HepG2 (cell line): ENCODE measurements around the gene SLC27A2. TPM values are rescaled to one million over a fixed set of nuclear protein-coding genes. Genes with fewer than 3 reads are reported as not detected.
A peak's percentile ranks its signal among the peaks of the same experiment; 100 is the strongest.

Experiments
- ATAC-seq: fragments of 200-7000 bp; cut with Tn5 transposase; 3 replicates; pipeline ENCODE4 v1.9.1; 2020; ENCODE audit warnings: mild to moderate bottlenecking, moderate library complexity
- BruUV-seq: library from RNA; stranded (reverse); fragments of 400-500 nt; replicated peaks from 2 replicates; lab custom pipeline; 2021; lab: Mats Ljungman, UMichigan
- CTCF ChIA-PET: fragments of 300-600 bp; formaldehyde crosslinking; extraction: SDS; loops from one replicate; lab custom pipeline; 2021; ENCODE audit warnings: low total read pairs, inconsistent platforms, low intra/inter-chr PET ratio; lab: Yijun Ruan, JAX
- POLR2A ChIA-PET: fragments of 350-600 bp; sonication (Branson Sonifier 250); formaldehyde crosslinking; loops from one replicate; lab custom pipeline; 2020; ENCODE audit warnings: antibody characterized with exemption, inconsistent platforms; lab: Yijun Ruan, JAX
- DNase-seq: peaks from one replicate; pipeline ENCODE4 v3.0.0-alpha.2; 2015; ENCODE audit warnings: low spot score
- FAIRE-seq: peaks from 3 replicates; lab custom pipeline; 2011; peaks lifted over from hg19 to GRCh38; lab: Jason Lieb, UNC
- H2AFZ ChIP-seq: one replicate; pipeline ENCODE4 v1.6.1; 2011; ENCODE audit warnings: low read length, inconsistent platforms
- H3K27ac ChIP-seq: fragments of 300-600 bp; 3 replicates; pipeline ENCODE4 v1.8.0; 2011; ENCODE audit warnings: mixed run types, mild to moderate bottlenecking, mixed read lengths, low read length, inconsistent platforms; ENCODE audit not compliant: insufficient read depth; ENCODE audit errors: extremely low read length
- H3K27me3 ChIP-seq, 2 experiments: fragments of 200-600 bp in 1 of 2; 2 replicates in 1 of 2; 3 replicates in 1 of 2; pipeline versions ENCODE4 v1.6.0 to v1.8.0; 2011; ENCODE audit warnings: low read length in 2 of 2, mild to moderate bottlenecking in 2 of 2, moderate library complexity in 2 of 2, inconsistent platforms in 1 of 2; ENCODE audit not compliant: insufficient read depth in 2 of 2, control insufficient read depth in 1 of 2
- H3K36me3 ChIP-seq, 2 experiments: fragments of 200-600 bp in 1 of 2; replicated peaks in 1 of 2; 2 replicates in 1 of 2; 3 replicates in 1 of 2; pipeline versions ENCODE4 v1.5.1 to v1.8.0; 2011; ENCODE audit warnings: low read length in 2 of 2, inconsistent platforms in 1 of 2; ENCODE audit not compliant: insufficient read depth in 2 of 2, control insufficient read depth in 1 of 2
- H3K4me1 ChIP-seq: 2 replicates; pipeline ENCODE4 v1.5.1; 2012; ENCODE audit warnings: low read length, inconsistent platforms; ENCODE audit not compliant: insufficient read depth
- H3K4me2 ChIP-seq: 2 replicates; pipeline ENCODE4 v1.6.0; 2011; ENCODE audit warnings: low read depth, low read length, inconsistent platforms
- H3K4me3 ChIP-seq, 3 experiments: fragments of 200-600 bp in 1 of 3; sonication (generic), shearing (Covaris generic) in 1 of 3; replicated peaks in 1 of 3; 2 replicates each; pipeline ENCODE4 v1.5.1; 2011 to 2016; ENCODE audit warnings: low read length in 3 of 3, inconsistent platforms in 2 of 3, low read depth in 2 of 3, mild to moderate bottlenecking in 2 of 3, control low read depth in 1 of 3, mixed read lengths in 1 of 3; ENCODE audit not compliant: insufficient read depth in 1 of 3
- H3K79me2 ChIP-seq: one replicate; pipeline ENCODE4 v1.6.1; 2011; ENCODE audit warnings: low read length, inconsistent platforms; ENCODE audit not compliant: insufficient read depth
- H3K9ac ChIP-seq: 2 replicates; pipeline ENCODE4 v1.6.0; 2011; ENCODE audit warnings: mild to moderate bottlenecking, low read depth, low read length, inconsistent platforms; ENCODE audit not compliant: insufficient read depth
- H3K9me3 ChIP-seq: 2 replicates; pipeline ENCODE4 v1.5.1; 2012; ENCODE audit warnings: mild to moderate bottlenecking, low read length
- H4K20me1 ChIP-seq: 2 replicates; pipeline ENCODE4 v1.6.0; 2011; ENCODE audit warnings: inconsistent platforms, mild to moderate bottlenecking, low read length, moderate library complexity; ENCODE audit not compliant: insufficient read depth
- RAD51 ChIP-seq: fragments of 450-650 bp; IDR thresholded peaks from 2 replicates; pipeline ENCODE4 v1.6.1; 2016; ENCODE audit warnings: borderline replicate concordance
- SOX5 ChIP-seq: IDR thresholded peaks from 2 replicates; pipeline ENCODE4 v1.6.1; 2016; ENCODE audit warnings: borderline replicate concordance
- TFE3 ChIP-seq: IDR thresholded peaks from 2 replicates; pipeline ENCODE4 v1.6.1; 2016
- ZBED4 ChIP-seq: sonication (generic); formaldehyde crosslinking; IDR thresholded peaks from 2 replicates; pipeline ENCODE4 v1.4.0; 2020; ENCODE audit warnings: missing genetic modification reagents, borderline replicate concordance
- ZKSCAN1 ChIP-seq: fragments of 150-350 bp; IDR thresholded peaks from 2 replicates; pipeline ENCODE4 v1.6.1; 2014; ENCODE audit warnings: low read length
- ZSCAN12 ChIP-seq: sonication (generic); formaldehyde crosslinking; IDR thresholded peaks from 2 replicates; pipeline ENCODE4 v1.9.0; 2021; ENCODE audit warnings: mild to moderate bottlenecking, missing genetic modification reagents
- WGBS: methylation state at CpG from one replicate; pipeline ENCODE4 v1.1.6; 2017; ENCODE audit warnings: low lambda C conversion rate; 5-methylcytosine and 5-hydroxymethylcytosine counted together
- in situ Hi-C: cut with HindIII; loops from 2 replicates; pipeline ENCODE4 v1.10.0; 2017; ENCODE audit warnings: low pct_unique_long_range_greater_than_20kb; ENCODE audit not compliant: extremely low pct_ligation_motif_present
- intact Hi-C: fragments of 100-400 bp; cut with micrococcal nuclease; formaldehyde crosslinking; loops from one replicate; pipeline ENCODE4 v1.10.0; 2022; ENCODE audit not compliant: unreplicated experiment
- polyA plus RNA-seq, 8 experiments: library from polyadenylated mRNA; depleted of rRNA in 3 of 8; stranded (reverse) in 7 of 8; unstranded in 1 of 8; fragments of >200 nt; fragmentation: Illumina TruSeq in 4 of 8; extraction: Trizol in 4 of 8; gene quantifications; 2 replicates each; pipeline versions ENCODE4 v1.2.1 to v1.2.3, GENCODE V29; 2011 to 2016; ENCODE audit warnings: low read depth in 4 of 8, missing spikeins in 1 of 8, mixed read lengths in 1 of 8; ENCODE audit not compliant: insufficient read depth in 1 of 8
- total RNA-seq, 5 experiments: library from RNA; depleted of rRNA; stranded (reverse); fragments of >200 nt; fragmentation: Illumina TruSeq; extraction: Trizol; gene quantifications; 2 replicates each; pipeline ENCODE4 v1.2.3, GENCODE V29; 2016; ENCODE audit warnings: low read depth in 1 of 5

Gene SLC27A2
- total and polyA plus RNA-seq, 2 of the 13 experiments (the other 11 are each of a cell fraction or from before 2014, with no cell fraction given) = 14.6 to 23.4 TPM

GRCh38 chr15:50247819-50248655 lies 66.0 kb downstream of the SLC27A2 start:
- H3K9ac ChIP-seq = no peak overlapping the region

DNA sequence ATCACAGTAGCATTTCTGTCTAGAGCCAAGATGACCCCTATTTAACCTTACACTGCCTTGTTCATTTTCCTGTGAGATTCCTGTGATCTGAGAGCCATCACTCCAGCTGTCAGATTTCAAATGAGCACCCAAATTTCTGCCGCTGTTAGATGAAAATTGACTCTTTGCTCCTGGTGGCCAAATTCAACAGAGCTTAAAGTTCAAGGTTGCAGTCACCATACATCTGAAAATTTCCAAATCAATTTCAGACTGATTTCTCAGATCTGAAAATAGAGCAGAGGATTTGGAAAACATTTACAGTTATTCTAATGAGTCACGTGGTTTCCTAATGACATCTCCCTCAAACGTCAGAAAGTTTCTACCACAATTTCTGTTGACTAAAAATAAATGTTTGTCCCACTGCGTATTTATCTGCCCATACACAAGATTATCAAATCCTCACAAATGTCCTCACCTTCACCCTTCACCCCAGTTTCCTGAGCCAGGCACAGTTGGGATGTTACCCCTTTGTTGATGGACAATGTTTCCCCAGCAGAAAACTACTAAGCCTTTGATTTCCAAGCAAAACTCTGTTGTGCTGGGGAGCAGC lies 67.1 kb downstream of the SLC27A2 start:
- H3K79me2 ChIP-seq = no peaks in the 10 kb centered on the region
- H2AFZ ChIP-seq = no peak overlapping the region
- H3K27ac ChIP-seq = no peak overlapping the region
- intact Hi-C loops (no loop called here), in situ Hi-C loops (no loop called here)
- 0 out of 2 replicates have a peak overlapping the region, but pooled peaks have one; percentile 4 for H3K4me2 ChIP-seq
- ATAC-seq = no peak
- TF ChIP-seq ZBED4 (CRISPR knock-in tag) (no peak), ZSCAN12 (CRISPR knock-in tag) (no peak), SOX5 (CRISPR knock-in tag) (no peak), RAD51 (peak; percentile 23; the same call in 1 of the 2 replicates), TFE3 (CRISPR knock-in tag) (no peak)
- H4K20me1 ChIP-seq = no peaks in the 10 kb centered on the region
- peak; percentile 15 for FAIRE-seq
- POLR2A ChIA-PET = no interaction called here
- 36% methylated on average over 4 of the region's 4 CpGs for WGBS
- H3K27me3 ChIP-seq = no peaks in the 10 kb centered on the region
- no peaks in the 10 kb centered on the region for H3K36me3 ChIP-seq
- DNase-seq = no peak
- H3K4me1 ChIP-seq = peaks cover 54% of the 10 kb centered on the region
- no TSS peak for BruUV-seq
- H3K4me3 ChIP-seq = no peak overlapping the region
- no peak overlapping the region for H3K9ac ChIP-seq
- no peaks in the 10 kb centered on the region for H3K9me3 ChIP-seq
- CTCF ChIA-PET = no interaction called here

More at GRCh38 chr15:50247819-50248655, 66.0 kb downstream of the SLC27A2 start:
- ChIA-PET CTCF (no interaction called here), POLR2A (no interaction called here)
- no peak for TF ChIP-seq ZKSCAN1
- no peaks in the 10 kb centered on the region for H3K9me3 ChIP-seq
- BruUV-seq = no TSS peak
- in situ Hi-C loops (no loop called here), intact Hi-C loops (no loop called here)
- no peaks in the 10 kb centered on the region for H3K79me2 ChIP-seq
- peaks cover 64% of the 10 kb centered on the region for H3K4me1 ChIP-seq
- WGBS = 81% methylated on average over 10 of the region's 14 CpGs
- peak; percentile 41 for ATAC-seq
- H4K20me1 ChIP-seq = no peaks in the 10 kb centered on the region
- peak overlapping the region in 1 of 3 experiments; percentile 1; a peak in 1 of 6 replicates for H3K4me3 ChIP-seq
- H2AFZ ChIP-seq = peak overlapping the region; percentile 57
- H3K27ac ChIP-seq = no peak overlapping the region
- peak overlapping the region; percentile 41; the same call in 1 of the 2 replicates for H3K4me2 ChIP-seq
- no peak for DNase-seq
- FAIRE-seq = no peak
- H3K27me3 ChIP-seq = no peaks in the 10 kb centered on the region
- no peaks in the 10 kb centered on the region for H3K36me3 ChIP-seq
